Suprapubic skin (tissue), 4 donors: ENCODE results near the gene COPZ1. TPM values are rescaled to one million over a fixed set of nuclear protein-coding genes. Genes with fewer than 3 reads are reported as not detected.
A peak's percentile ranks its signal among the peaks of the same experiment; 100 is the strongest.
"Not testable (repeated sequence)": the region's sequence is repeated elsewhere in the genome, so short reads cannot be mapped to it uniquely, and the experiment has no call there.

Experiments
- DNase-seq, 2 donors: peaks; one replicate each; pipeline ENCODE4 v3.0.0-alpha.2; 2019; ENCODE audit warnings: low spot score in 2 of 2
- H3K27ac ChIP-seq: fragments of 200-600 bp; sonication (generic); one replicate; pipeline ENCODE4 v1.5.1; 2019
- H3K27me3 ChIP-seq: fragments of 200-600 bp; sonication (generic); one replicate; pipeline ENCODE4 v1.5.1; 2019
- H3K36me3 ChIP-seq: fragments of 200-600 bp; sonication (generic); one replicate; pipeline ENCODE4 v1.5.1; 2019
- H3K4me1 ChIP-seq: fragments of 200-600 bp; sonication (generic); one replicate; pipeline ENCODE4 v1.5.1; 2019
- H3K4me3 ChIP-seq: fragments of 200-600 bp; sonication (generic); one replicate; pipeline ENCODE4 v1.5.1; 2019; ENCODE audit warnings: mild to moderate bottlenecking
- H3K9me3 ChIP-seq: fragments of 200-600 bp; sonication (generic); one replicate; pipeline ENCODE4 v1.5.1; 2019
- CTCF ChIP-seq, 2 donors: fragments of 200-600 bp in 1 of 2; fragments of 450-650 bp in 1 of 2; sonication (generic) in 1 of 2; IDR thresholded peaks; one replicate each; pipeline ENCODE4 v1.5.1; 2016 to 2019; ENCODE audit warnings: antibody characterized with exemption in 2 of 2, mild to moderate bottlenecking in 1 of 2, moderate library complexity in 1 of 2
- EP300 ChIP-seq: sonication (generic); formaldehyde crosslinking; IDR thresholded peaks from one replicate; pipeline ENCODE4 v1.6.1; 2017; ENCODE audit warnings: antibody characterized with exemption
- POLR2A ChIP-seq, 2 donors: fragments of 450-650 bp; IDR thresholded peaks; one replicate each; pipeline ENCODE4 v1.6.1; 2017; ENCODE audit warnings: antibody characterized with exemption in 2 of 2, mild to moderate bottlenecking in 2 of 2, moderate library complexity in 2 of 2
- POLR2AphosphoS5 ChIP-seq, 3 donors: sonication (generic); formaldehyde crosslinking; IDR thresholded peaks; one replicate each; pipeline ENCODE4 v1.6.1; 2017; ENCODE audit warnings: antibody characterized with exemption in 3 of 3
- WGBS: methylation state at CpG from one replicate; pipeline ENCODE4 v1.1.5; 2018; 5-methylcytosine and 5-hydroxymethylcytosine counted together
- total RNA-seq, 4 donors: library from RNA; depleted of rRNA; stranded (reverse); fragments of >200 nt; gene quantifications; one replicate each; pipeline ENCODE4 v1.1.0, GENCODE V29; 2016

Gene COPZ1
- total RNA-seq, 4 donors from 2014 or later, result 70.9 to 89.0 (median 77.6) TPM

GRCh38 chr12:54304187-54304810, 20.6 kb upstream of the COPZ1 start:
- Histone ChIP-seq H3K27ac (no peak overlapping the region), H3K9me3 (no peaks in the 10 kb centered on the region), H3K4me3 (no peak overlapping the region), H3K36me3 (no peaks in the 10 kb centered on the region), H3K4me1 (peaks cover 36% of the 10 kb centered on the region), H3K27me3 (peaks cover 4% of the 10 kb centered on the region)
- TF ChIP-seq CTCF (IDR thresholded peaks at IDR 0.05) (no peak), POLR2AphosphoS5 (IDR thresholded peaks at IDR 0.05) (no peak), EP300 (no peak), POLR2A (IDR thresholded peaks at IDR 0.05) (no peak)
- DNase-seq, result peak; percentile 79 to 87
- 15% methylated on average over 8 of the region's 12 CpGs for WGBS

GRCh38 chr12:54306925-54307741, 17.8 kb upstream of the COPZ1 start:
- no peak overlapping the region for H3K4me3 ChIP-seq
- 37% methylated on average over 8 of the region's 8 CpGs for WGBS
- no peaks in the 10 kb centered on the region for H3K36me3 ChIP-seq
- peaks cover 22% of the 10 kb centered on the region for H3K4me1 ChIP-seq
- DNase-seq, result peak; percentile 81 to 86
- TF ChIP-seq EP300 (no peak), POLR2A (IDR thresholded peaks at IDR 0.05) (no peak), CTCF (IDR thresholded peaks at IDR 0.05) (no peak), POLR2AphosphoS5 (IDR thresholded peaks at IDR 0.05) (no peak)
- H3K9me3 ChIP-seq, result no peaks in the 10 kb centered on the region
- no peak overlapping the region for H3K27ac ChIP-seq
- no peaks in the 10 kb centered on the region for H3K27me3 ChIP-seq

- Histone ChIP-seq H3K27me3 (no peaks in the 10 kb centered on the region), H3K4me3 (no peak overlapping the region), H3K4me1 (peaks cover 7% of the 10 kb centered on the region), H3K36me3 (no peaks in the 10 kb centered on the region), H3K27ac (no peak overlapping the region), H3K9me3 (no peaks in the 10 kb centered on the region)
- 63% methylated on average over 2 of the region's 2 CpGs for WGBS
- DNase-seq, result no peak
- TF ChIP-seq EP300 (no peak), POLR2A (IDR thresholded peaks at IDR 0.05) (no peak), POLR2AphosphoS5 (IDR thresholded peaks at IDR 0.05) (no peak), CTCF (IDR thresholded peaks at IDR 0.05) (no peak)
Measured at GRCh38 chr12:54311051-54311450, 13.9 kb upstream of the COPZ1 start.

DNA sequence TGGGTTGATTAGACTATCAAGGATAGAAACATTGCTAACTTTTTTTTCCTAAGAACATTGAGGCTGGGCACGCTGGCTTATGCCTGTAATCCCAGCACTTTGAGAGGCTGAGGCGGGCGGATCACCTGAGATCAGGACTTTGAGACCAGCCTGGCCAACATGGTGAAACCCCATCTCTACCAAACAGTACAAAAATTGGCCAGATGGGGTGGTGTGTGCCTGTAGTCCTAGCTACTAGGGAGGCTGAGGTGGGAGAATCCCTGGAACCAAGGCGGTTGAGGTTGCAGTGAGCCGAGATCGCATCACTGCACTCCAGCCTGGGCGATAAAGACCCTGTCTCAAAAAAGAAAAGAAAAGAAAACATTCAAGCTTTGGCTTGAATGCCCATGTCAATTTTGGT, 12.6 kb upstream of the COPZ1 start:
- WGBS, result 84% methylated on average over 7 of the region's 7 CpGs
- not testable (repeated sequence) for H3K27me3 ChIP-seq

GRCh38 chr12:54321363-54321762, 3.6 kb upstream of the COPZ1 start:
- Histone ChIP-seq H3K27me3 (no peaks in the 10 kb centered on the region), H3K4me1 (peaks cover 9% of the 10 kb centered on the region), H3K36me3 (no peaks in the 10 kb centered on the region), H3K9me3 (no peaks in the 10 kb centered on the region), H3K27ac (no peak overlapping the region), H3K4me3 (no peak overlapping the region)
- WGBS, result 91% methylated on average over 5 of the region's 5 CpGs
- TF ChIP-seq EP300 (no peak), POLR2A (IDR thresholded peaks at IDR 0.05) (no peak), POLR2AphosphoS5 (IDR thresholded peaks at IDR 0.05) (no peak), CTCF (IDR thresholded peaks at IDR 0.05) (no peak)
- DNase-seq, result no peak

More for the DNA sequence above, 12.6 kb upstream of the COPZ1 start:
- not testable (repeated sequence) for H3K9me3 ChIP-seq, H3K36me3 ChIP-seq, H3K4me1 ChIP-seq, H3K4me3 ChIP-seq, H3K27ac ChIP-seq, DNase-seq

DNA sequence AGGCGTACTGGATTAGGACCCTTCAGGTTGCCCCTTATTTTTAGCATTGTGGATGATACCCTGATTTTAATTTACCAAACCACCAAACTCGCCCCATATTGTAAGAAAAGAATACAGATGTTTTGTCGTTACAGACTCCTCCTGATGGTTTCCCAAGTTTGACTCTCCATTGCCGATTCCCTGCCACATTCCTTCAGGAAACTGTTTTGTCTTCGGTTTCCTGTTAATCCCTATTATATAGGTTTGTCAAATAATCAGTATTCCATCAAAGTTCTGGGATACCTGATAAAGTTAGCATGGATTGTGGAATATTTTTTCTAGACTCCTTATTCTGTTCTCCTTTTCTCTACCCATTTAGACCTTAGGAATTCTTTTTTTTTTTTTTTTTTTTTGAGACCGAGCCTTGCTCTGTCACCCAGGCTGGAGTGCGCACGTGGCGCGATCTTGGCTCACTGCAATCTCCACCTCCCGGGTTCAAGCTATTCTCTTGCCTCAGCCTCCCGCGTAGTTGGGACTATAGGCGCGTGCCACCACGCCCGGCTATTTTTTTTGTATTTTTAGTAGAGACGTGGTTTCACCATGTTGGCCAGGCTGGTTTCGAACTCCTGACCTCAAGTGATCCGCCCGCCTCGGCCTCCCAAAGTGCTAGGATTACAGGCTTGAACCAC, 645 bp downstream of the COPZ1 start:
- H3K36me3 ChIP-seq, H3K9me3 ChIP-seq, H3K27me3 ChIP-seq, DNase-seq: not testable (repeated sequence)
- 36% methylated on average over 22 of the region's 22 CpGs for WGBS
- H3K4me3 ChIP-seq, result peak overlapping the region; percentile 84
- H3K4me1 ChIP-seq, result peaks cover 34% of the 10 kb centered on the region
- peak overlapping the region; percentile 91 for H3K27ac ChIP-seq
